Adrenal gland (tissue), 5 donors: ENCODE results near the gene HELZ.

Experiments
- POLR2A ChIP-seq, 2 donors: fragments of 450-650 bp; IDR thresholded peaks; one replicate each; pipeline ENCODE4 v1.6.1; 2017; ENCODE audit warnings: antibody characterized with exemption in 2 of 2, mild to moderate bottlenecking in 2 of 2, moderate library complexity in 1 of 2
- TF ChIP-seq, protein P1 (sequence below), 6 experiments: fragments of 450-650 bp in 4 of 6; fragments of 200-600 bp in 2 of 6; sonication (generic) in 1 of 6; IDR thresholded peaks; 1 replicate in 5 of 6; 2 replicates in 1 of 6; pipeline versions ENCODE4 v1.5.1 to v1.8.0; 2016 to 2021; ENCODE audit warnings: antibody characterized with exemption in 6 of 6, mild to moderate bottlenecking in 2 of 6, moderate library complexity in 1 of 6
- donor health status: DM: no; HTN: no; CAD: no.

GRCh38 chr17:67139289-67139688 is 105.7 kb downstream of the HELZ start:
- TF ChIP-seq, protein P1, sequence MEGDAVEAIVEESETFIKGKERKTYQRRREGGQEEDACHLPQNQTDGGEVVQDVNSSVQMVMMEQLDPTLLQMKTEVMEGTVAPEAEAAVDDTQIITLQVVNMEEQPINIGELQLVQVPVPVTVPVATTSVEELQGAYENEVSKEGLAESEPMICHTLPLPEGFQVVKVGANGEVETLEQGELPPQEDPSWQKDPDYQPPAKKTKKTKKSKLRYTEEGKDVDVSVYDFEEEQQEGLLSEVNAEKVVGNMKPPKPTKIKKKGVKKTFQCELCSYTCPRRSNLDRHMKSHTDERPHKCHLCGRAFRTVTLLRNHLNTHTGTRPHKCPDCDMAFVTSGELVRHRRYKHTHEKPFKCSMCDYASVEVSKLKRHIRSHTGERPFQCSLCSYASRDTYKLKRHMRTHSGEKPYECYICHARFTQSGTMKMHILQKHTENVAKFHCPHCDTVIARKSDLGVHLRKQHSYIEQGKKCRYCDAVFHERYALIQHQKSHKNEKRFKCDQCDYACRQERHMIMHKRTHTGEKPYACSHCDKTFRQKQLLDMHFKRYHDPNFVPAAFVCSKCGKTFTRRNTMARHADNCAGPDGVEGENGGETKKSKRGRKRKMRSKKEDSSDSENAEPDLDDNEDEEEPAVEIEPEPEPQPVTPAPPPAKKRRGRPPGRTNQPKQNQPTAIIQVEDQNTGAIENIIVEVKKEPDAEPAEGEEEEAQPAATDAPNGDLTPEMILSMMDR (IDR thresholded peaks at IDR 0.05), result no peak
- TF ChIP-seq POLR2A (IDR thresholded peaks at IDR 0.05), result no peak
